ENCODE results near the gene ACTN1. TPM values are rescaled to one million over a fixed set of nuclear protein-coding genes. Genes with fewer than 3 reads are reported as not detected.

Gene ACTN1
- total and polyA plus RNA-seq, 2 of the 8 experiments (the other 6 are each of a cell fraction or from before 2014, with no cell fraction given), result 236 to 262 TPM

GRCh38 chr14:68884031-68885030 is 94.8 kb downstream of the ACTN1 start:
- Histone ChIP-seq H3K79me2 (ENCODE audit: control insufficient read depth in 1 of 2, insufficient read depth in 2 of 2, low read length in 2 of 2) (no peaks in the 10 kb centered on the region), H4K20me1 (replicated peaks in 1 of 2; ENCODE audit: control insufficient read depth in 1 of 2, insufficient read depth in 2 of 2, low read length in 2 of 2) (peaks cover 0 to 10% of the 10 kb centered on the region in 2 experiments)

More at GRCh38 chr14:68884031-68885030, 94.8 kb downstream of the ACTN1 start:
- Histone ChIP-seq H3K4me2 (ENCODE audit: insufficient read depth in 1 of 2, low read depth in 2 of 2, low read length in 2 of 2) (no peak overlapping the region), H2AFZ (ENCODE audit: low read length) (no peak overlapping the region), H3K4ac (replicated peaks; ENCODE audit: insufficient read length, low read depth, low read length) (no peak overlapping the region), H3K27me3 (replicated peaks in 1 of 4; ENCODE audit: control insufficient read depth in 3 of 4, extremely low read depth in 1 of 4, insufficient read depth in 3 of 4, low read length in 3 of 4) (no peaks in the 10 kb centered on the region), H3K9me3 (ENCODE audit: insufficient read depth in 2 of 2, low read depth in 1 of 2, low read length in 1 of 2) (no peaks in the 10 kb centered on the region), H3K9ac (replicated peaks in 1 of 4; ENCODE audit: extremely low read depth in 1 of 4, low read depth in 3 of 4, low read length in 3 of 4) (no peak overlapping the region), H3K56ac (replicated peaks; ENCODE audit: insufficient read length, low read depth, low read length) (no peak overlapping the region), H3K23me2 (ENCODE audit: low read depth, low read length) (no peaks in the 10 kb centered on the region), H2BK20ac (ENCODE audit: low read length) (no peak overlapping the region), H3K36me3 (ENCODE audit: control insufficient read depth in 2 of 4, insufficient read depth in 4 of 4, low read length in 3 of 4) (peaks cover 34 to 81% (median 68%) of the 10 kb centered on the region in 4 experiments), H3K4me3 (ENCODE audit: extremely low read depth in 1 of 4, insufficient read depth in 2 of 4, low read depth in 3 of 4, low read length in 4 of 4) (no peak overlapping the region), H3K14ac (ENCODE audit: insufficient read length) (no peak overlapping the region), H3K23ac (ENCODE audit: insufficient read length) (no peak overlapping the region), H3K27ac (ENCODE audit: low read depth, low read length) (no peak overlapping the region), H2BK120ac (replicated peaks; ENCODE audit: low read depth, low read length) (no peak overlapping the region), H2BK15ac (ENCODE audit: low read length) (no peak overlapping the region), H4K8ac (ENCODE audit: extremely low read depth, insufficient read depth, low read length) (no peak overlapping the region), H2BK12ac (ENCODE audit: low read depth, low read length) (no peak overlapping the region), H3K4me1 (replicated peaks in 1 of 4; ENCODE audit: control insufficient read depth in 3 of 4, insufficient read depth in 4 of 4, low read length in 3 of 4) (no peaks in the 10 kb centered on the region), H4K91ac (replicated peaks; ENCODE audit: insufficient read length, low read length) (no peak overlapping the region), H3K79me1 (ENCODE audit: low read depth, low read length) (peaks cover 4% of the 10 kb centered on the region; the same call in 1 of the 2 replicates), H3K18ac (ENCODE audit: extremely low read depth, low read length) (no peak overlapping the region), H2AK5ac (ENCODE audit: low read depth, low read length) (no peak overlapping the region), H4K5ac (ENCODE audit: insufficient read length, low read depth, low read length) (no peak overlapping the region), H2BK5ac (ENCODE audit: low read depth, low read length) (no peak overlapping the region)
- 97% methylated on average over 10 of the region's 10 CpGs; no CpG with 5 or more reads in 1 of the 2 experiments for WGBS, 2 experiments (ENCODE audit: extremely low coverage in 1 of 2, insufficient coverage in 1 of 2, insufficient read length in 1 of 2, insufficient replicate concordance in 2 of 2, low coverage in 1 of 2, low lambda C conversion rate in 2 of 2, missing lambda C conversion rate in 1 of 2)
- no peak for DNase-seq (ENCODE audit: low read depth in 1 of 2, low spot score in 2 of 2)
- no peak for FAIRE-seq
- ChIA-PET CTCF (ENCODE audit: partially characterized antibody) (interaction anchor here (0.8 to 4.3 kb wide), 7 partner anchors 8 to 223 kb away, joined by 3 to 13 read pairs (median 5); no protein-coding TSS in a partner anchor), POLR2A (ENCODE audit: partially characterized antibody) (interaction anchor here (0.5 to 1.4 kb wide), 3 partner anchors 8 to 51 kb away, joined by 3 to 7 read pairs (median 4); no protein-coding TSS in a partner anchor)

All from H1 (cell line).